ENCODE data around the gene VPREB3. TPM values are rescaled to one million over a fixed set of nuclear protein-coding genes. Genes with fewer than 3 reads are reported as not detected.

Gene VPREB3
- total RNA-seq, 1 experiment from 2014 or later, result 1.1 TPM

- ChIA-PET CTCF (no interaction called here), POLR2A (ENCODE audit: unreplicated experiment) (no interaction called here)
These were observed 1.5 kb upstream of the VPREB3 start for GRCh38 chr22:23755711-23756110.

GRCh38 chr22:23754980-23755636 lies 883 bp upstream of the VPREB3 start:
- TF ChIP-seq EZH2 (IDR thresholded peaks at IDR 0.05; ENCODE audit: low read depth) (no peak), CTCF (conservative IDR thresholded peaks at IDR 0.05) (no peak)
- Histone ChIP-seq H3K4me3 (no peak overlapping the region), H3K27me3 (ENCODE audit: insufficient read depth, low read depth) (no peaks in the 10 kb centered on the region), H3K36me3 (ENCODE audit: low read depth) (no peaks in the 10 kb centered on the region), H3K4me1 (replicated peaks; ENCODE audit: insufficient read depth) (peaks cover 9% of the 10 kb centered on the region), H2AFZ (no peak overlapping the region), H3K4me2 (no peak overlapping the region), H3K9me2 (ENCODE audit: insufficient read depth) (no peaks in the 10 kb centered on the region), H3K9me3 (ENCODE audit: insufficient read depth, low read depth) (no peaks in the 10 kb centered on the region), H3K79me2 (ENCODE audit: low read depth) (no peaks in the 10 kb centered on the region), H3K27ac (no peak overlapping the region), H4K20me1 (ENCODE audit: insufficient read depth) (no peaks in the 10 kb centered on the region), H3F3A (ENCODE audit: insufficient read depth, low read depth) (peaks cover 19% of the 10 kb centered on the region; the same call in 1 of the 2 replicates)
- BruUV-seq (replicated peaks), result no TSS peak
- no peak for DNase-seq
- ChIA-PET POLR2A (ENCODE audit: unreplicated experiment) (no interaction called here), CTCF (no interaction called here)
- intact Hi-C loops (cut with micrococcal nuclease; ENCODE audit: unreplicated experiment), result no loop called here

More at GRCh38 chr22:23755711-23756110, 1.5 kb upstream of the VPREB3 start:
- Histone ChIP-seq H3F3A (ENCODE audit: insufficient read depth, low read depth) (peaks cover 14% of the 10 kb centered on the region; the same call in 1 of the 2 replicates), H3K4me3 (no peak overlapping the region), H3K27me3 (ENCODE audit: insufficient read depth, low read depth) (no peaks in the 10 kb centered on the region), H2AFZ (no peak overlapping the region), H3K9me3 (ENCODE audit: insufficient read depth, low read depth) (no peaks in the 10 kb centered on the region), H3K4me2 (no peak overlapping the region), H3K9me2 (ENCODE audit: insufficient read depth) (no peaks in the 10 kb centered on the region), H4K20me1 (ENCODE audit: insufficient read depth) (no peaks in the 10 kb centered on the region), H3K4me1 (replicated peaks; ENCODE audit: insufficient read depth) (0 out of 2 replicates have a peak, but pooled peaks cover 6% of the 10 kb centered on the region), H3K79me2 (ENCODE audit: low read depth) (no peaks in the 10 kb centered on the region), H3K27ac (no peak overlapping the region), H3K36me3 (ENCODE audit: low read depth) (no peaks in the 10 kb centered on the region)
- no peak for DNase-seq
- intact Hi-C loops (cut with micrococcal nuclease; ENCODE audit: unreplicated experiment), result no loop called here
- TF ChIP-seq EZH2 (IDR thresholded peaks at IDR 0.05; ENCODE audit: low read depth), result no peak
- TF ChIP-seq CTCF (conservative IDR thresholded peaks at IDR 0.05), result no peak
- BruUV-seq (replicated peaks), result no TSS peak

GRCh38 chr22:23753385-23753784 lies 840 bp downstream of the VPREB3 start:
- H3K9me2 ChIP-seq (ENCODE audit: insufficient read depth), result no peaks in the 10 kb centered on the region
- no peak for DNase-seq
- no peaks in the 10 kb centered on the region for H3K27me3 ChIP-seq (ENCODE audit: insufficient read depth, low read depth)
- H3K4me1 ChIP-seq (replicated peaks; ENCODE audit: insufficient read depth), result peaks cover 13% of the 10 kb centered on the region
- no peak overlapping the region for H2AFZ ChIP-seq
- H3F3A ChIP-seq (ENCODE audit: insufficient read depth, low read depth), result peaks cover 24% of the 10 kb centered on the region; the same call in 1 of the 2 replicates
- H3K4me3 ChIP-seq, result no peak overlapping the region
- no peak for TF ChIP-seq EZH2 (IDR thresholded peaks at IDR 0.05; ENCODE audit: low read depth)
- TF ChIP-seq CTCF (conservative IDR thresholded peaks at IDR 0.05), result no peak
- H3K36me3 ChIP-seq (ENCODE audit: low read depth), result no peaks in the 10 kb centered on the region
- no peak overlapping the region for H3K4me2 ChIP-seq
- no peaks in the 10 kb centered on the region for H4K20me1 ChIP-seq (ENCODE audit: insufficient read depth)
- H3K79me2 ChIP-seq (ENCODE audit: low read depth), result 0 out of 2 replicates have a peak, but pooled peaks cover 4% of the 10 kb centered on the region
- no TSS peak for BruUV-seq (replicated peaks)
- POLR2A ChIA-PET (ENCODE audit: unreplicated experiment), result interaction anchor here (0.7 kb wide), 1 partner anchor 43 kb away, joined by 3 read pairs; no protein-coding TSS in a partner anchor
- intact Hi-C loops (cut with micrococcal nuclease; ENCODE audit: unreplicated experiment), result no loop called here
- H3K27ac ChIP-seq, result no peak overlapping the region
- CTCF ChIA-PET, result no interaction called here
- H3K9me3 ChIP-seq (ENCODE audit: insufficient read depth, low read depth), result no peaks in the 10 kb centered on the region

Data from PC-9 (cell line).